PC-3 (cell line): ENCODE measurements around the gene SLC39A12.

Source experiments
- CTCF ChIP-seq: fragments of 300-600 bp; sonication (generic); conservative IDR thresholded peaks from 2 replicates; pipeline ENCODE4 v1.5.1; 2017; ENCODE audit warnings: antibody characterized with exemption, low read depth, mild to moderate bottlenecking, low read length
- EZH2 ChIP-seq: fragments of 300-600 bp; sonication (generic); IDR thresholded peaks from one replicate; pipeline ENCODE4 v1.6.1; 2017; ENCODE audit warnings: antibody characterized with exemption, mild to moderate bottlenecking, low read length; ENCODE audit not compliant: unreplicated experiment

GRCh38 chr10:18068401-18068800 lies 116.7 kb downstream of the SLC39A12 start:
- TF ChIP-seq CTCF, result no peak
- no peak for TF ChIP-seq EZH2
